Activated CD4-positive, CD25-positive, alpha-beta regulatory T cell treated with anti-CD3 and anti-CD28 coated beads, Interleukin-2, amount 50 U/mL, for 72 hours (primary cell): ENCODE data around the gene RASGRP2.

Source experiments
- DNase-seq: peaks from one replicate; pipeline ENCODE4 v3.0.0; 2021

Gene RASGRP2

DNA sequence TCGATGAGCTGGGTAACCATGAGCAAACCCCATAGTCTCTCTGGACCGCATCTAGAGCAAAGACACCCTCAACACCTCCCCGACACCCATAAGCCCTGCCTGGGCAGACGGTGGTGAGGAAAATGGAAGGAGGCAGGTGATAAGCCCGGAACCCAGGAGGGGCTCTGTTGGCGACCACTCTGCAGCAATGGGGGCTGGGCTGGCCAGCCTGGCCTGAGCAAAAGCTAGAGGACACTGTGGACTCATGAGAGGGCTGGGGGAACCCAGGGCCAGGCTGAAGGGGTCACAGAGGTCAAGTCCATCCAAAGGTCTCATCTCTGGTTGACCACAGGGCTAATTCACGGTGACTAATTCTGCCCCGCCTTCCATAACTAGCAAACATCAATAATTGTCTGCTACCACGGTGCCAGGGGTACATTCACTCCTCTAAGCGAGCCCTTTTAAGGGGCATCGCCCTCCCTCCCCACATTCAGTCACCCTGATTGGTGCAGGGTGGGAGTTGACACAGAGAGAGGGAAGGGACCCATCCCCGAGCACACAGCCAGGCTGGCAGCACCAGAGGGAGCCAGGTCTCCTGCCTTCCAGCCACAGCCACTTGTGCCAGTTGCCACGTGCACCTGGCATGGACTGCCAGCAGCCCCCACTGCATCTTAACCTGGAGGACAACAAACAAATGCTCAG lies 11.9 kb upstream of the RASGRP2 start:
- DNase-seq = no peak

DNA sequence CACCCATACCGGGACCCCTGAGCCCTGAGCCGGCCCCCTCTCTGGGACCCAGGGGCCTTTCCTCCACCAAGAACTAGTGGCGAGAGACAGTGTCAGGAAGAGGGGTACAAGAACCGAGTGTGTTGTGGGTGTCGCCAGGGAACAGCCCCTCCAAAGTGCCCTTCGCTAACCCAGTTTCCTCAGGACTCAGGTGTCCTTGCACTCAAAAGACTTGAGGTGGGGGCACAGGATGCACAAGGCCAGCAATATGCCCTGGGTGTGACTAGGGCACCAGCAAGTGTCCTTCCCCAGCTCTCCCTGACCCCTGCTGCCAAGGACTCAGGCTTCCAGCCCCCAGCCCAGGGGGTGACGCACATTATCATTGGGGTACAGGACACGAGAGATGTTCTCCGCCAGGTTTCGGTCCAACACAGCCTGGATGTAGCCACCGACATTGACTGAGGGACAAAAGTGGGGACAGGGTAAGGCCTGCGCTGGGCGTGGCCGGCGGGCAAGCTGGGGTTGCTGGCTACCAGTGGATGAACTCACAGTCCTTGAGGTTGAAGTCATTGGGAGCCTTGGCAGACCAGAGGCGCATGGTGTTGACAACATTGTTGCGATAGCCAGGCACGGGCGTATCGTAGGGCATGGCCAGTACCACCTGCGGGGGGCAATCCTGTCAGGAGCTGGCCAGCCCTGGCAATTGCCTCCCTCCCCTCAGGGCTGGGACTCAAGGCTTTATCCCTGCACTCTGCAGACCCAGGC lies 11.1 kb upstream of the RASGRP2 start:
- DNase-seq = no peak

DNA sequence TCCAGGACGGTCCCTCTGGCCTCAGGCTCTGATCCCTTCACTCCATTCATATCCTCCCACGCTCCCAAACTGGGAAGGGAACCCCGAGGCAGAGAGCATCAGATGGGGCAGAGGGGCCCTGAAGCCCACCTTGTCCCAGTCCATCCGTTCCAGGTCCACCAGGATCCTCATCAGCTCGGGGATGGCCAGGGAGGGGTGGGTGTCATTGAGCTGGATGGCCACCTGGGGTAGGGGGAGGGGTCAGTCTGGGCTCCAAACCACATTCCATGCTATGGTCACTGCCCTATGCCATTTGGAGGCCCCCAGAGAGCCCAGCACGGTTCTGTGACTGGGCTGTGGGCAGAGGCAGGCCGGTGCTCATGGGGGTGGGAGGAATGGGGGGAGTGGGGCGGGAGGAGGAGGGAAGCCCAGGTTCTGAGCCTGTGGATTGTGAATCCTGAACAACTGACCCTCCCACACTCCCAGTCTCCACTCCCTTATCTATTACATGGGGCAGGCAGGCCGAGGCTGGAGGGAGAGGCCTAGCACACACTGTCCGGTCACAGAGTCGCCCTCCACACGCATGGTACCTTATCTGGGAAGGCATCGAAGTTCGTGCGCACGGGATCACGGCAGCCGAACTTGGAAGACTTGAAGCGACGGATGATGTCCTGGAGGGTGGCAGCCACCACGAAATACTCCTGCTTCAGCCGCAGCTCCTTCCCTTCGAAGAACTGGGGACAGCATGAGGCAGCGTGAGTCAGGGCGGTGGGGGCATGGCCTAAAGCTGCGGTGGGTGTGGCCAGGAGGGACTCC lies 10.4 kb upstream of the RASGRP2 start:
- DNase-seq = no peak

DNA sequence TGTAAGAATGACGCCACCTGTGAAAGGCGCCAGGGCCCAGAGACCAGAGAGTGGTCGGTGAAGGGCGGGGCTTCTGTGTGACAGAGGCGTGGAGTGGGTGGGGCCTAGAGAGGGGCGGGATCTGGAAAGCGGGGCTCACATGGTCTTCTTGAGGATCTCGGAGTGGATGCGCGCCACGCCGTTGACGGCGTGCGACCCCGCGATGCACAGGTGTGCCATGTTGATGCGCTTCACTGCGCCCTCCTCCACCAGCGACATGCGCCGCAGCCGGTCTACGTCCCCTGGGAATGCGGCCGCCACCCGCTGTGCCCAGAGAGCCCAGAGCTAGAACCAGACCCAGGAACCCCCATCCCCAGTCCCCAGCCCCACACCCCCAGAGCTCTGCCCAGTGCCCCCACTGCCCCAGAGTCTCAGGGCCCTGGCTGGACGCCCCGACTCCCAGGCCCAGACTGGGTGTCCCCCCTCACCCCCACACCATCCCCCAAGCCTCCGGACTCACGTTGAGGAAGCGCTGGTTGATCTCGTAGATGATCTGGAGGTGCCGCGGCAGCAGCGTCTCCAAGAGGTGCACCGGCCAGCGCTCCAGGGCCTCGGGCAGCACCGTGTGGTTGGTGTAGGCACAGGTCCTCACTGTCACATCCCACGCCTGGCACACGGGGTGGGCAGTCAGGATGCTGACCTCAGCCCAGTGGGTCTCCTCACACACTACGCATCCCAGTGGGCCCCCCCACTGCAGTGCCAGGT lies 9.6 kb upstream of the RASGRP2 start:
- no peak for DNase-seq

DNA sequence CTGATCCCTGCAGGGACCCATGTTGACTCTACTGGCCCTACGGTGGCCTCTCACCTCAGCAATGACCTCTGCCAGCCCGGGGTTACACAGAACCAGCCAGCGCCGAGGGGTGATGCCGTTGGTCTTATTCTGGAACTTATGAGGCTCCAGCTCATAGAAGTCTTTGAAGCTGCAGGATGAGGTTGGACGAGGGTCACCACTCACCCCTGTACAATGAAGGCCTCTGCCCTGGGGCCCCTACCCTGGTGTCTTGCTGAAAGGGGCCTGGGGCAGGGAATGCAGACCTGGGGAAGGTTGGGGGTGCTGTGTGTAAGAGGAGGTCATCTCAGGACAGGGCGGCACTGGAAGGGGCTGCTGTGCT lies 9.1 kb upstream of the RASGRP2 start:
- no peak for DNase-seq

DNA sequence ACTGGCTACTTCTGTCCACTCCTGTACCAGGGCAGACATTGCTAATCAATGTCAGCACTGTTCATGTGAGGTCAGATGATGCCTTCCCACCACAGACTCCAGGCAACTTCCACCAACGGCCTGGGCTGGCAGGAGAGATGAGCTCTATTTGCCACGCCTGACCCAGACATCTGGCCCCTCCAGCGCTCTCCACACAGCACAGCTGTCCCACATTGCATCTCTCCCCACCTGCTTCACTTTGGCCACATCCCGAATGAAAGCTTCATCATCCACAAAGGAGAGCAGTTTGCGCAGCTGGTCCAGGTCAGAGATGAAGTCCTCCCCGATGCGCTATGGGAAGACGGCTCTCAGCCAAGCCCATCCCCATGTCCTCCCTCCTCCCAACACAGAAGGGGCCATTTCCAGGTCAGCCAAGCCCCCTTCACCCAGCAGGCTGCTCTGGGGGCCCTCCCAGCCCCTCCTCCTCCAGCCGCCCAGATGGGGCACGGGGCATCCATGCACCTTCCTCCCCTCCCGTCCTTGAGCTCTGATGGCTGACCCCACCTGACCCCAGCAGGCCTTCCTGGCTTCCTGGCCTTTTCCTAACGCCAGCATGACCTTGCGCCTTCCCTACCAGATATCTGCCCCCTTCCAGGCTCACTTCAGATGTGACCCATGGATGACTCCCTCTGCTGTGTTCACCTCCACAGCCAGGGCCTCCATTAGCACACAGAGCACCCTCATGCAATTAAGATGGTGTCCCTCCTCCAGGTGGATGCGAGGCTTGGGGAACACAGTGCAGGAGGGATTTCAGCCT lies 8.4 kb upstream of the RASGRP2 start:
- DNase-seq = no peak

DNA sequence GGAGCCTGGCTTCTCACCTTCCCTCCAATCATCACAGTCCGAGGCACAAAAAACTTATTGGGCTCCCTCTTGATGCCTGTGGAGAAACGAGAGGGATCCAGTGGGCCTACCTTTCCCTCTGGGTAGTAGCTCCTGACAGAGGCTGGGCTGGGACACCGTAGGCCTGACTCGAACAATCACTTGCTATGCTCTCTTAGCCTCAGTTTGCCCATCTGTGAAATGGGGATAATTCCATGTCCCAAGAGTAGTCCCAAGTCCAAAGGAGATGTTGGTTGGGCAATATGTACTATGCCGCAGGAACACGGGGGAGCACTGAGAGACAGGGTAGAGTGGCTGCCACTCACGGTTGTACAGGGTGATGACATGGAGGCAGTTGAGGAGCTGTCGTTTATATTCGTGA lies 7.6 kb upstream of the RASGRP2 start:
- DNase-seq = no peak

DNA sequence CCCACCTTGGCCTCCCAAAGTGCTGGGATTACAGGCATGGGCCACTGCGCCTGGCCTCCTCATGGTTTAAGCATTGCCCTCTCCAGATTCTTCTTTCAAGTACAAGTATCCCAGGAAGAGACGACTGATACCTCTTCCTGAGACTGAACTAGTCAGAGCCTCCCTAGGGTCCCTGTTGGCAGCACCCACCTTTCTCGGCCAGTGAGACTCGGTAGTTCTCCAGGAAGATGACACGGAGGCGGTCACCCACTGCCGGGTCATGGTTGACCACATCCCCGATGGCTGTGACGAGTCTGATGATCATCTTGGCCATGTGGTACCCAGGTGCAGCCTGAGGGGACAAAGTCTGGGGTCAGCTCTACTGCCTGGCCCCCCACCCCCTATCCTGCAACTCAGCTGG lies 7.2 kb upstream of the RASGRP2 start:
- DNase-seq = no peak

DNA sequence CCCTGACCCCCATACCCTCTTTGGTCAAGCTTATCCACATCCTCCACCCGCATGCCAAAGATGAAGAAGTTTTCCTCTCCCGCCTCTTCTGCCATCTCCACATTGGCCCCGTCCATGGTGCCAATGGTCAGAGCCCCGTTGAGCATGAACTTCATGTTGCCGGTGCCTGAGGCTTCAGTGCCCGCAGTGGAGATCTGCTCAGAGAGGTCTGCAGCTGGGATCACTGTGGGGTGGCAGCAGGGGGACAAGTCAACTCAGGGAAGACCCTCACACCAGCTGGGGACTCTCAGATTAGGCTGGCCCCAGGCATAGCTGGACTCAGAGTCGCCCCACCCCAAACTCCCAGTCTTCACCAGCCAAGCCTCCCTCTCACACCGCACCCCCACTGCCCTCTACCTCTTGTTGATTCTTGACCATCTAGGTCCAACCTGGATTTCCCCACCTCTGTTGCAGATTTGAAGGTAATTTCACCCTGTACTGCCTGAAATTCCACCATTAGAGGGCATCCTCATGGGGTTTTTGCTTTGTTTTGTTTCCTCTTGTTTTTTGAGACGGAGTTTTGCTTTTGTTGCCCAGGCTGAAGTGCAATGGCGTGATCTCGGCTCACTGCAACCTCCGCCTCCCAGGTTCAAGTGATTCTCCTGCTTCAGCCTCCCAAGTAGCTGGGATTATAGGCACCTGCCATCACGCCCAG lies 6.6 kb upstream of the RASGRP2 start:
- DNase-seq = no peak

DNA sequence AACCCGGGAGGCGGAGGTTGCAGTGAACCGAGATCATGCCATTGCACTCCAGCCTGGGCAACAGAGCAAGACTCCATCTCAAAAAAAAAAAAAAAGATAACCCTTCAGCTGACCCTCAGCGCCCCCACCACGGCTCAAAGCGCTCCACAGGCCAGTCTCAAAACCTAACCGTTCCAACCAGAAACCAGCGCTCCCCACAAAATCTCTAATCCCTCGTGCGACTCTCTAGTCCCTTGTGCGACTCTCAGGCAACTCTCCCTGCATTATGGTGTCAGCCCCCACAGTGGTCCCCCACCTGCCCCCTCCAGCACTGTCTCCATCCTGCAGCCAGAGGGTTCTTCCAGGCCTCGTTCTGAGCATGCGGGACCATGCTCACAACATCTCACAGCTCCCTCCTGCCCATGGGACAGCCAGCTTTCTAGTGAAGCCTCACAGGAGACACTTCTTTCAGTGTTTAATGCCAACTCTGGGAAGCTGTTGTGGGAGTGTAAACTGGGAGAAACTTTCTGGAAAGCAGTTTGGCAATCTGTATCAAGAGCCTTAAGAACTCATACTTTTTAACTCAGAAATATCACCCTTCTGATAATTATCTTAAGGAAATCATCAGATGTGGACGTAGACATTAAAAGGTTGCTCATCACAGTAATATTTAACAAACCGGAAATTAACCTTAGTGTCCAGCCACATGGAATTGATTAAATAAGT lies 4.2 kb upstream of the RASGRP2 start:
- DNase-seq = no peak

DNA sequence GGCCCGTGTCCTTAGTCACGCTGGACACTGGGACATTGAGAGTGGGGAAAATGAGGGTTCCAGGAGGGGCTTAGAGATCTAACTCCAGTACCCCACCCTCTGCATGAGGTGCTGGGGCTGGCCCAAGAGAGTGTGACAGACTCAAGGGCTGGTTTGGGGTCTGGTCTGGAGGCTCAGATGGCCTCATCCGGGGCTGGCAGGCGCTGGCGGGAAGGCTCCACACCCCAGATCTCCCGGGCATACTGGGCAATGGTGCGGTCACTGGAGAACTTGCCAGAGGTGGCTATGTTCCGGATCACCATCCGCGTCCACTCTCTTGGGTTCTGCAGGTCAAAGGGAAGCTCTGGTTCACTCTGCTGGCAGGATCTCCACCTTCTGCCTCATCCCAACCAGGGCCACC lies 2.5 kb upstream of the RASGRP2 start:
- no peak for DNase-seq

DNA sequence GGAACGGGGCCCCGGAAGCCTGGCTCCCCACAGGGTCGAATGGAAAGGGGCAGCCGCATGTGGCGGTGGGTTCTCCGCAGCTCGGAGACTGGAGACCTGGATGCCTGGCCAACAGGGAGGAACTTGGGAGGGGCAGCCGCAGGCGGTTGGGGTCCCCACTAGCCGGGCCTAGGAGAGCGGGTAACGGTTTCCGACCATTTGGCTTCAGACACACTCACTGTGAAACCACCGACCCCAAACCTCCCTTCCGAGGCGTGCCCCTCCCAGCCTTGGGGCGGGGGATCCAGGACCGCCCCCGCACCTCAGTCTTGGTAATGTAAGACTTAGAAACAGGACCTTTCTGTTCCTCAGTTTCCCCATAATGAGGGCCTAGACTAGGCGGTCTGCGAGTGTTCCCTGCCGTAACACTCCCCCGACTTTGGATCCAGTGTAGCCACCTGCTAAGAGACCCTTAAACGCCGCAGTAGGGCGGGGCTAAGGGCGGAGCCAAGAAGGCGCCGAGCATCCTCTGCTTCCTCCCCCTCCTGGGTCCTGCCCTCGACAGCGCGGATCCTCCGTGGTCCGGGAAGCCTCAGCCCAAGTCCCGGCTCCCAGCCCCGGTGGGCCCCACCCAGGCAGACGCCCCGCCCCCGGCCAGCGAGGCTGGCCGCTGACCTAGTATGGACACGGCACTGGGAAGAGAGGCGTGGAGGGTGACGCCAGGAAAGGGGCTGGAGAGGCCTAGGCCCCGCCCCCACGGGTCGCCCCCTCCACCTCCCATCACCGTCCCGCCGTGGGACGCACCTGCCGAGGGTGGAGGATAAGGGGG lies 1.8 kb upstream of the RASGRP2 start:
- peak; percentile 67 for DNase-seq

DNA sequence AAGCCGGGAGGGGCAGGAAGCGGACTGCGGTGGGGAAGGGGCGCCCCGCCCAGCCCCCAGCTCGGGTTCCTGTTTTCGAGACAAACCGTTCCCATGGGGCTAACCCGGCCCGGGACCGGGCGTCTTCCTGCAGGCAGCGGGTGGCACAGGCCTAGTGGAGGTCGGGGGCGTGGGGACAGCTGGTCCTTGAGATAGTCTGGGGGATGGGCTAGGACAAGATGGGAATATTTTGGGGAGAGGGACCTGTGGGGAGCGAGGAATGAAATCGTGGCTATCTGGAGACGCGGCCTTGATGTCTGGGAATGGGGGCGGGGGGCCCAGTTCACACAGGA lies 1.2 kb upstream of the RASGRP2 start:
- DNase-seq = peak; percentile 67

DNA sequence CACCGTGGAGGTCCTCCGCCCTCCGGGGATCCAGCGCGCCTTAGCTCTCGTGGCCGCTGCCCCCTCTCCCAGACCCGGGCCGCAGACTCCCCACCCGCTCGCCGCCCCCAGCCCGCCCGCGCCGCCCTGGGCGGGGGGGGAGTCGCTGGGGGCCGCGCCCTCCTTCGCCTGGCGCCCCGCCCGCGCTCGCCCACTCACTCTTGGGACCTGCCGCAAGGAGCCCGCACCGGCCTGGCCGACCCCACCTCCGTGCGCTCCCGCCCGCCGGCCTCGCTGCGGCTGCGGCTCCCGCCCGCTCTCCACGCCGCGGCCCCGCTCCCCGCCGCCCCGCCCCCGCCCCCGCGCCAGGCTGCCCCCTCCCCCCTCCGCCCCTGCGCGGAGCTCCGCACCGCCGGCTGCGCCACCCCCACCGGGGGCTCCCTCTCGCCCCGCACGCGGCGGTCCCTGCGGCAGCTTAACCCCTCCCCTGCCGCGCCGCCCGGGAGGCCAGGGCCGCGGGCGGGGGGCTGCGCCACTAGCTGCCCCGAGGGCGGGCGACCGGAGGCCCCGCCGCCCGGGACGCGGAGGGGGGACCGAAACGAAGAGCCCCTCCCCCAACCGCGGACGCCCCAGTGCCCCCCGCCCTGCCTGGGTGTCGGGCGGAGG lies 724 bp upstream of the RASGRP2 start:
- DNase-seq = no peak

DNA sequence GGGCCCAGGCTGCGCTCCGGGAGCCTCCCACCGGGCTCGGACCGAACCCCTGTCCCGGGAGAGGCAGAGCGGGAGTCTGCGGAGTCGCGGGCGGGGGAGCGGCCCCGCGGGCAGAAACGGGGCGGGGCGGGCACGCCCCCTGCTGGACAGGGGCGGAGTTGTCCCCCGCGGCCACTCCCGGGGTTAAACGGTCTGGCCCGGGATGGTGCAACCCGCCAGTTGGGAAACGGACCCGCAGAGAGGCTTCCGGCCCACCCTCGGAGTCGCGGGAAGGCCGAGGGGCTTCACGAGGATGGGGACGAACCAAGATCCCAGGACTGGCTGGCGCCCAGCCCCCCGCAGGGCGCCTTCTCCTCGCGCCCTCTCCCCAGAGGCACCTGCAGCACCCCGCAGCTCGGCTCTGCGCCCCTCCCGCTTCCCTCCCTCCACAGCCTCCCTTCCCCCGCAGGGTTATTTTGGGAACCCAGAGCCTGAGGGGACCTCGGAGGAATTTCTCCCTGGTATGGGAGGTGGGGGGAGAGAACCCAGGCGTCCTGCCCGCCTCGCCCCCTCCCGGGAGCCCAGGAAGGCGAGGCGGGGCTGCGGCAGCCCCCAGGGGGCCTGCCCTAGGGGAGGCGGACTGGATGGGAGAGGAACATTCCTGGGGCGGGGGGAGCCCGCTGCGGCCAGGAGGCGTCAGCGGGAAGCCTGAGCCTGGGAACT lies 902 bp downstream of the RASGRP2 start:
- peak; percentile 87 for DNase-seq

DNA sequence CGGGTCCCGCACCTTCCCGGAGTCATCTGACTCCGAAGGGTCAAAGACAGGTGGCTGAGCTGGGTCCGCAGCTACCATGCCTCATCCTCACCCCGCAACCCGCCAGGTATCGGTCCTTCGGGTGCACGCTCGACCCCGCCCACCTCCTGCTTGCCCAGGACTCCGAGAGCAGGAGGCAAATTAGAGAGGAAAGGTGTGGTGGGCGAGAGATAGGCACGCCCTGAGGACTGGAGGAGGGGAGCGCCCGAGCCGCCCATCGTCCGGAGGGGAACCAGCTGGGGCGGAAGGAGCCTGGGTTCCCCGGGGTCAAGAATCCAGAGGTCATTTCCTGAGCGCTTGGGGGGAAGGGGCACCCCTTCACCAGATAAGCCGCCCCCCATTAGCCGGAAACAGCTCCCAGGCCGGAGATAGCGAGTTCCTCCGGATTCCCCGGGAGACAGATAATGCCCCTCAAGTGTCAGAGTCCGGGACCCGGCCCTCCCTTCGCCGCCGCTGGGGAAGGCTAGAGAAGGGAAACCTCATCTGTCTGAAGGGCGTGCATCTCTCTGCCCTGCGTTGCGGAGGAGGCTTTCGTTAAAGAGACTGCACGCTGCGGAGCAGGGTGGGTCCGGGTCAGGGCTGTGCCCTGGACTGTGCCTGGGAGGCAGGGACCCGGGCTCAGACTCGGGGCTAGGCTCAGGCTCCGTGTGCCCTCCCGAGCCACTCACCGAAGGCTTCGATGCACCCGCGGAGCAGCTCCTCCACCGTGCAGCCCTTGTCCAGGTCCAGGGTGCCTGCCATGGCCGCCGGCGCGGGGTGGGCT lies 1.7 kb downstream of the RASGRP2 start:
- no peak for DNase-seq

DNA sequence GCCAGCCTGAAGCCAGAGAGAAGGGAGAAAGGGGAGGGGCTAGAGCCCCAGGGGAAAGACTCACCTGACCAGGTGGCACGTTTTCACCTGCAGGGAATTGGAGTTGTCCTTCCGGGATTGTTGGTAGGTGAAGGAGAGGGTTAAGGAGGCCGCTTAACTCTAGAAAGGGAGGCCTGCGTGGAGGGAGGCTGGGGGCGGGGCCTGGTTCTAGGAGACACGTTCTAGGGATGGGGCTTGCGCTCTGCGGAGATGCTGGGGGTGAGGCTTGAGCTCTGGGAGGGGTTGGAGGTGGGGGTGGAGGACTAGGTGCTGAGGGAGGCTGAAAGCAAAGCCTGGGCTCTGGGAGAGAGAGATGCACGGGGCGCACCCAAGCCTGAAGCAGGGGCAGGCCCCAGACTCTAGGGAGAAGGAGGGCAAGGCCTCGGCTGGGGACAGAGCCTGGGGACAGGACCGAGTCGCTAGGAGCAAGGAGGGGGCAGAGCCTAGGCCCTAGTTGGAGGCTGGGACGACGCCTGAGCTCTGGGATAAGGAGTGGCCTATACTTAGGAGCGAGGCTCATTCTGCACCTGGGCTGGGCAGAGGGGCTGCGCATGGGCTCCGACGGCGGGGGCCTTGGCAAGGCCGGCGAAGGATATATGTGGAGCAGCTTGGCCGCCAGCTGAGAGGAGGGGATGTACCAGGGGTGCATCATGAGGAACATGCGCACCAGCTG lies 2.4 kb downstream of the RASGRP2 start:
- no peak for DNase-seq

DNA sequence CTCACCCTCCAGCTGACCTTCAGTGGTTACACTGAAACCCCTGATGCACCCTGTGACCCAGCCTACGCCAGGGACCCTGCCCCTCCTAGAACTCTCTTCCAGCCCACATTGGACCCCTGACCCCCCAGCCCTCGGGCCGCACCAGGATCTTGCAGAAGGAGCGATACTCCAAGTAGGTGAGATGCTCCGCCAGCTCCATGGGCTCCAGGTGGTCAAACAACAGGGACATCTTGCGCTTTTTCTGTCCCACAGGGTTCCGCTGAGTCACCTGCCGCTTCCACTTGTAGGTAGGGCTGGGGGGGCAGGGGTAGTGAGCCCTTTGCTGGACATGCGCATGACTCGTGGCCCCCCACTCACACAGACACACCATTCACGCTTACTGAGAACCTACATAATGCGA lies 4.1 kb downstream of the RASGRP2 start:
- DNase-seq = no peak
